Coronary artery (tissue), 2 donors: ENCODE results near the gene ANKS1B.

ENCODE experiments used
- DNase-seq: peaks from one replicate; pipeline ENCODE4 v3.0.0-alpha.2; 2017; ENCODE audit warnings: low spot score
- H3K27ac ChIP-seq, 2 donors: fragments of 200-600 bp; sonication (generic); one replicate each; pipeline ENCODE4 v1.5.1; 2016 to 2019
- H3K4me3 ChIP-seq: fragments of 200-600 bp; sonication (generic); 2 replicates; pipeline ENCODE4 v1.5.1; 2016; ENCODE audit warnings: mild to moderate bottlenecking, moderate library complexity
- TF ChIP-seq, protein P1 (sequence below): fragments of 200-600 bp; sonication (generic); IDR thresholded peaks from one replicate; pipeline ENCODE4 v1.5.1; 2019; ENCODE audit warnings: antibody characterized with exemption

ANKS1B gene

DNA sequence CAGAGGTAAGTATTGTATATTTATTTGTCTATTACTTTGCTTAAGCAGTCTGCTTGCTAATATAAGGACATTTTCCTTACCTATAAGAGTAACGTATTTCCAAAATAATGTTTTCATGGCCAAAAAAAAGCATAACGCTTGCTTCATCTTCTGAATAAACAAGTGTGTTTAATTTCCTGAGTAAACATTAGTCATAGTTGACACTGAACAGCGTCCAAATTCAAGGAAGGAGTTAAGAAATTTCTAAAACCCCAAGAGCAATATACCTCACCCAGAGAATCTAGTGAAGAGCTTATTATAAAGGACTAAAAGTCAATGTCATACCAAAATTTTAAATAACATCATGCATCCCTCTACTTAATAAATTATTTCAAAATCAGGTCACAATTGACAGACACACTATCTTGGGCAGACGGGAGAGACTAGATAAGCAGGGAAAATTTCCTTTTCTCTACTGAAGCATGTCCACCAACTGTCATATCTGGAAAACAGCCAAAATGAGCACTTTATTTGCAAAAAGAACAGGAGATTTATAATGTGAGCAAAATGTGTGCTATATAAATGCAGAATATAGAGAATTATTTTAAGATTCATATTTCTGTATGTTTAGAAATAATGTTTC, 25.1 kb downstream of the ANKS1B start:
- H3K4me3 ChIP-seq, result no peak overlapping the region
- H3K27ac ChIP-seq, result no peak overlapping the region
- TF ChIP-seq, protein P1, sequence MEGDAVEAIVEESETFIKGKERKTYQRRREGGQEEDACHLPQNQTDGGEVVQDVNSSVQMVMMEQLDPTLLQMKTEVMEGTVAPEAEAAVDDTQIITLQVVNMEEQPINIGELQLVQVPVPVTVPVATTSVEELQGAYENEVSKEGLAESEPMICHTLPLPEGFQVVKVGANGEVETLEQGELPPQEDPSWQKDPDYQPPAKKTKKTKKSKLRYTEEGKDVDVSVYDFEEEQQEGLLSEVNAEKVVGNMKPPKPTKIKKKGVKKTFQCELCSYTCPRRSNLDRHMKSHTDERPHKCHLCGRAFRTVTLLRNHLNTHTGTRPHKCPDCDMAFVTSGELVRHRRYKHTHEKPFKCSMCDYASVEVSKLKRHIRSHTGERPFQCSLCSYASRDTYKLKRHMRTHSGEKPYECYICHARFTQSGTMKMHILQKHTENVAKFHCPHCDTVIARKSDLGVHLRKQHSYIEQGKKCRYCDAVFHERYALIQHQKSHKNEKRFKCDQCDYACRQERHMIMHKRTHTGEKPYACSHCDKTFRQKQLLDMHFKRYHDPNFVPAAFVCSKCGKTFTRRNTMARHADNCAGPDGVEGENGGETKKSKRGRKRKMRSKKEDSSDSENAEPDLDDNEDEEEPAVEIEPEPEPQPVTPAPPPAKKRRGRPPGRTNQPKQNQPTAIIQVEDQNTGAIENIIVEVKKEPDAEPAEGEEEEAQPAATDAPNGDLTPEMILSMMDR, result no peak
- no peak for DNase-seq

DNA sequence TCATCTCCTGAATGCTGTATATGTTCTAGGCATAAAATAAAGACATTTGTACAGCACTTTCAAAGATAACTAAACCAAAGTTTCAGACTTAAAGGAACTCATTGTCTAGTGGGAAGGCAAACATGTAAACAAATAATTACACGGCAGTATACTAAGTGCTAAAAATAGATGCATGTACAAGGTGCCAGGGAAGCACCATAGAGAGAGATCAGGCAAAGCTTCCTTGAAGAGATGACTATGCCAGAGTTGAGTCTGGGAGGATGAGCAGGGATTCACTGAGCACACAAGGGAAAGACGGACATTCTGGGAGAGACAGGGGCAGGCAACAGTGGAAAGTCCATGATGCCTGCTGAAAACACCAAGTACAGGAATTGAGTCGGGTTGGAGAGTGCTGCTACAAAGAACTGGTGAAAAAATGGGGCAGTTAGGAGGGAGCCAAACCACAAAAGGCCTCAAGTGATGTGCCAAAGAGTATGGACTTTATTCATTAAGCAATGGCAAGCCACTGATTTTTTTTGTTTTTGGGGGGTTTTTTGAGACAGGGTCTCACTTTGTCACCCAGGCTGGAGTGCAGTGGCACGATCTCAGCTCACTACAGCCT, 26.8 kb downstream of the ANKS1B start:
- Histone ChIP-seq H3K27ac (no peak overlapping the region), H3K4me3 (no peak overlapping the region)
- TF ChIP-seq, protein P1, result no peak
- no peak for DNase-seq

DNA sequence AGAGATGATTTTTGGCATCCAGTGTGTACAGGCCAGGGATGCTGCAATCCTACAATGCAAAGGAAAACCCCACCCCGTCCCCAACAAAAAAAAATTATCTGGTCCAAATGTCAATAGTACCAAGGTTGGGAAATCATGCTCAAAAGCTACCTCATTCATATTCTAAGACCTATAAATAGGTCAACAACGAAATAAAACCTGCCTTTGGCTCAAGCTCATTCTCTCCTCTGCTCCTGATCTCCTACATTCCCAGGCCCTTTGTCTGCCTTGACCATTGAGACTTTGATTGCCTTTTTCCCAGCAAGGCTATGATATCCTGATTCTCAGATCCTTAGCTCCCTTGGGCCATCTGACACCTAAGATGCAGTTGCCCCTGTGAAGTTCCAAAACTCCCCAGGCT, 30.0 kb downstream of the ANKS1B start:
- TF ChIP-seq, protein P1, result no peak
- DNase-seq, result no peak
- H3K4me3 ChIP-seq, result no peak overlapping the region

DNA sequence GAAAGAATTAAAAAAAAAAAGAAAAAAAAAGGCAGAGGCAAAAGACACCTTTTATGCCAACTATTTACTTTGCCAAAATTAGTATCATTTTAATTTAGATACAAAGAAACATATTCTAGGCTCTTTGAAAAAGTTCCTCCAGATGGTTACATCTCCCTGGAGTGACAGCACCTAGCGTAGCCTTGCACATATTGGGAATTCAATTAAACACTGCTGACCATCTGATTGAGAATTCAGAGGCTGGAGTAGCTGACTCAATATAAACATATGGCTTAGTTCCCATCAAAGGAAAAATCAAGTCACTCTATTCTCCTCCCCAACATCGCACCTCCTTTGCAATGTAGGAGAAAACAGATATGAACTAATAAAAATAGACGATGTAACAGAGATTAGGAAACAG, 36.4 kb downstream of the ANKS1B start:
- no peak overlapping the region for H3K4me3 ChIP-seq
- no peak for DNase-seq
- TF ChIP-seq, protein P1, result no peak
- H3K27ac ChIP-seq, result no peak overlapping the region

More for the DNA sequence above, 30.0 kb downstream of the ANKS1B start:
- no peak overlapping the region for H3K27ac ChIP-seq

DNA sequence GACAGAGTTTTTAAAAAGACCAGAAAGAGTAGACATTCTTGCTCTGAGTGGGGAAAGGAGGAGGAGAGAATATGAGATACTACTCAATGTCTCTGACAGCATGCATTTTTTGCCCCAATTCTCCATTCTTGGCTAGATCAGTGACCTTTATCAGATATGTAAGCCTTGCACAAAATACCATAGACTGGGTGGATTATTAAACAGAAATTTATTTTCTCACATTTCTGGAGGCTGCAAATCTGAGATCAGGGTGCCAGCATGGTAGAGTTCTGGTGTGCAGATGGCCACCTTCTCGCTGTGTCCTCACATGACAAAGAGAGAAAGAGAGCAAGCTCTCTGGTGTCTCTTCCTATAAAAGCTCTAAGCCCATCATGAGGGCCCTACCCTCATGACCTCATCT, 38.6 kb downstream of the ANKS1B start:
- TF ChIP-seq, protein P1, result no peak
- DNase-seq, result no peak
- Histone ChIP-seq H3K27ac (no peak overlapping the region), H3K4me3 (no peak overlapping the region)

DNA sequence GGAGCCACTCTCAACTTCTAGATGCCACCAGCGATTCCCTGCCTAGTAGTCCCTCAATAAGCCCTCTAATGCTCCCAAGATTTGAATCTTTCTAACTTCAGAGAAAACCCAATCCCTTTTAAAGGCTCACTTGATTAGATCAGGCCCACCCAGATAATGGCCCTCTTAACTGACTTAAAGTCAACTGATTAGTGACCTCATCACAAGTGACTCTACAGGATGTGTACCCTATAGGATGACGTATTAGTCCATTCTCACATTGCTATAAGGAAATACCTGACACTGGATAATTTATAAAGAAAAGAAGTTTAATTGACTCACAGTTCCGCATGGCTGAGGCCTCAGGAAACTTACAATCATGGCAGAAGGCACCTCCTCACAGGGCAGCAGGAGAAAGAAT, 49.1 kb downstream of the ANKS1B start:
- no peak overlapping the region for H3K27ac ChIP-seq
- no peak for DNase-seq
- no peak overlapping the region for H3K4me3 ChIP-seq
- TF ChIP-seq, protein P1, result no peak

DNA sequence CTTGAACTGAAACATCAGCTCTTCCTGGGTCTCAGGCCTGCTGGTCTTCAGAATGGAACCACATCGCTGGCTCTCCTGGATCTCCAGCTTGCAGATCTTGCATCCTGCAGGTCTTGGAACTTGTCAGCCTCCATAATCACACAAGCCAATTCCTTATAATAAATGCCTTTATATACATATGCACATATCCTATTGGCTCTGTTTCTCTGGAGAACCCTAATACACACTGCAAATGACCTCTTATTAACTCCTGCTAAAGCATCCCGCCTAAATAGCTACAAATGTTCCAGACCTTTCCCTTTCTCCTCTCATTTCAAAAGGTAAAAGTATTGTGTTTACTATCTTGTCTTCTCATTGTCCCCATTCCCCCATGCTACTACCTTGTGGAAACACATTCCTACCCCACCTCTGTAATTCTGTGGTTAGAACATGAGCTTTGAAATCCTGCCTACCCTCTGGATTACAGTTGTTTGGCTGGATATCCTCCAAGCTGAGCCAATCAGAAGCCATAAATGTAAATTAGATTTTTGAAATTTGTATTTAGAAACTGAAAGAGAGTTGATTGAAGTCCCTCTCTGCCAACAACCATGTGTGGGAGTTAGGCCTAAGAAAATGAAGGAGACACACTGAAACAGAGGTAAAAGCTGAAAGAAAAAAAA, 58.1 kb downstream of the ANKS1B start:
- no peak overlapping the region for H3K4me3 ChIP-seq
- H3K27ac ChIP-seq, result no peak overlapping the region
- no peak for DNase-seq
- TF ChIP-seq, protein P1, result no peak
